ENCODE measurements around the gene RELL2. TPM values are rescaled to one million over a fixed set of nuclear protein-coding genes. Genes with fewer than 3 reads are reported as not detected.

Gene RELL2
- polyA plus RNA-seq, 1 of the 3 experiments (the other 2 are of a cell fraction): 15.6 TPM

DNA sequence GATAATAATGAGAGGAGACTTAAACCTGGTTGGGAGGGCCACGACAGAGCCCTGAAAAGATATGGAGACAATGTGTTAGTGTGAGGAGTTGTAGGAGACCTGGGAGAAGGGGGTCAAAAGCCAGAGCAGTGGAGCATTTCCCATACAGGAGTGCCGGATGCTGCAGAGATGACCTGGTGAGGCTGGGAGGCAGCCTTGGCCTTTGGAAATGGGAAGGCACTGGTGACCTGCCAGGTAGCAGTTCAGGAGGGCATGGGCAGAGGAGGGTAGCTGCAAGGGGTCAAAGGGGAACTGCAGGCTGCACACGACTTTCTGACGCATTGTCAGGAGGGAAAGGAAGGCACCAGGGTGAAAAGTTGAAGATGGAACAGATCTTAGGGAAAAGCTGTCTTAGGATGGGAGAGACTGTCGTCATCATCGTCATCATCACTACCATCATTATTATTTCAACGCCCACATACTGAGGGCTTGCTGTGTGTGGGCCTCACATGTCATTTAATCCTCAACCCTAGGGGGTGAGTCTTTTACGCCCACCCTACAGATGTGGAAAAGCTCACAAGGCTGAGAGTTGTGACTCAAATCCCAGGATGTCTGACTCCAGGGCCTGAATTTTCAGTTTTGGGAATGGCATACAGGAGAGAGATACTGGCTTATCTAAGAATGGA is 31.9 kb downstream of the RELL2 start (continued):
- TF ChIP-seq, protein P1, sequence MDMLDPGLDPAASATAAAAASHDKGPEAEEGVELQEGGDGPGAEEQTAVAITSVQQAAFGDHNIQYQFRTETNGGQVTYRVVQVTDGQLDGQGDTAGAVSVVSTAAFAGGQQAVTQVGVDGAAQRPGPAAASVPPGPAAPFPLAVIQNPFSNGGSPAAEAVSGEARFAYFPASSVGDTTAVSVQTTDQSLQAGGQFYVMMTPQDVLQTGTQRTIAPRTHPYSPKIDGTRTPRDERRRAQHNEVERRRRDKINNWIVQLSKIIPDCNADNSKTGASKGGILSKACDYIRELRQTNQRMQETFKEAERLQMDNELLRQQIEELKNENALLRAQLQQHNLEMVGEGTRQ (IDR thresholded peaks at IDR 0.05; ENCODE audit: borderline replicate concordance, low read depth, low read length): no peak
- no peak for TF ChIP-seq POLR2AphosphoS5 (IDR thresholded peaks at IDR 0.05; ENCODE audit: low read depth, low read length)
- no peak for TF ChIP-seq RFX5 (IDR thresholded peaks at IDR 0.05; ENCODE audit: low read length)
- TF ChIP-seq, protein P2, sequence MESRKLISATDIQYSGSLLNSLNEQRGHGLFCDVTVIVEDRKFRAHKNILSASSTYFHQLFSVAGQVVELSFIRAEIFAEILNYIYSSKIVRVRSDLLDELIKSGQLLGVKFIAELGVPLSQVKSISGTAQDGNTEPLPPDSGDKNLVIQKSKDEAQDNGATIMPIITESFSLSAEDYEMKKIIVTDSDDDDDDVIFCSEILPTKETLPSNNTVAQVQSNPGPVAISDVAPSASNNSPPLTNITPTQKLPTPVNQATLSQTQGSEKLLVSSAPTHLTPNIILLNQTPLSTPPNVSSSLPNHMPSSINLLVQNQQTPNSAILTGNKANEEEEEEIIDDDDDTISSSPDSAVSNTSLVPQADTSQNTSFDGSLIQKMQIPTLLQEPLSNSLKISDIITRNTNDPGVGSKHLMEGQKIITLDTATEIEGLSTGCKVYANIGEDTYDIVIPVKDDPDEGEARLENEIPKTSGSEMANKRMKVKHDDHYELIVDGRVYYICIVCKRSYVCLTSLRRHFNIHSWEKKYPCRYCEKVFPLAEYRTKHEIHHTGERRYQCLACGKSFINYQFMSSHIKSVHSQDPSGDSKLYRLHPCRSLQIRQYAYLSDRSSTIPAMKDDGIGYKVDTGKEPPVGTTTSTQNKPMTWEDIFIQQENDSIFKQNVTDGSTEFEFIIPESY (IDR thresholded peaks at IDR 0.05; ENCODE audit: borderline replicate concordance, low read depth): no peak
- no peak for TF ChIP-seq FOXJ3 (CRISPR knock-in tag; IDR thresholded peaks at IDR 0.05)
- no peak for TF ChIP-seq YY1 (IDR thresholded peaks at IDR 0.05; ENCODE audit: low read depth)

- no peak overlapping the region for H2AFZ ChIP-seq (ENCODE audit: low read depth)
- peaks cover 6% of the 10 kb centered on the region for H3F3A ChIP-seq (replicated peaks; ENCODE audit: insufficient read depth)
- no peaks in the 10 kb centered on the region; a peak in 1 of 4 replicates for H3K4me1 ChIP-seq (ENCODE audit: control insufficient read depth in 1 of 2, insufficient read depth in 2 of 2, low read depth in 1 of 2, low read length in 1 of 2)
- H3K9me3 ChIP-seq: no peaks in the 10 kb centered on the region
- WGBS (ENCODE audit: low lambda C conversion rate): 86% methylated on average over 4 of the region's 4 CpGs
- no peak for TF ChIP-seq USF1 (IDR thresholded peaks at IDR 0.05; ENCODE audit: borderline replicate concordance, low read depth)
- no peak for TF ChIP-seq REST (IDR thresholded peaks at IDR 0.05; ENCODE audit: low read depth, low read length)
- TF ChIP-seq ELF1 (IDR thresholded peaks at IDR 0.05): no peak
- no peak for TF ChIP-seq RAD21 (IDR thresholded peaks at IDR 0.05; ENCODE audit: low read length)
- no peak for TF ChIP-seq RFX5 (IDR thresholded peaks at IDR 0.05; ENCODE audit: low read length)
- TF ChIP-seq FOXJ3 (CRISPR knock-in tag; IDR thresholded peaks at IDR 0.05): no peak
- no peak for TF ChIP-seq FOSL2 (IDR thresholded peaks at IDR 0.05; ENCODE audit: borderline replicate concordance, low read depth)
- TF ChIP-seq SIN3A (IDR thresholded peaks at IDR 0.05; ENCODE audit: borderline replicate concordance, low read depth, low read length): no peak
- no peak for TF ChIP-seq MXI1 (IDR thresholded peaks at IDR 0.05; ENCODE audit: low read depth, low read length)
- TF ChIP-seq CHD2 (IDR thresholded peaks at IDR 0.05; ENCODE audit: low read length, partially characterized antibody): no peak
- no peak for TF ChIP-seq GABPA (IDR thresholded peaks at IDR 0.05; ENCODE audit: low read depth)
- no peaks in the 10 kb centered on the region for H3K79me2 ChIP-seq (ENCODE audit: insufficient read depth)
- ChIA-PET CTCF (interaction anchor here (0.9 to 6.8 kb wide), 17 partner anchors 8 to 483 kb away, joined by 3 to 39 read pairs (median 7); partner anchors contain the start of genes ARAP3, DIAPH1, FCHSD1 and PCDH1), POLR2A (interaction anchor here (1.0 to 1.5 kb wide), 3 partner anchors 16 to 292 kb away, joined by 3 to 6 read pairs (median 3); partner anchors contain the start of genes HDAC3 and RELL2)
- no peaks in the 10 kb centered on the region for H3K9me2 ChIP-seq
- no peak for DNase-seq
- peaks cover under 1 to 28% of the 10 kb centered on the region in 2 experiments for H3K36me3 ChIP-seq (replicated peaks in 1 of 2; ENCODE audit: control insufficient read depth in 1 of 2, insufficient read depth in 2 of 2, low read length in 1 of 2)
- no peaks in the 10 kb centered on the region for H3K27me3 ChIP-seq (ENCODE audit: insufficient read depth)
- H3K9ac ChIP-seq: no peak overlapping the region
- H3K4me3 ChIP-seq (ENCODE audit: low read depth in 2 of 2, low read length in 1 of 2): no peak overlapping the region
- no peak overlapping the region for H3K4me2 ChIP-seq
- H3K27ac ChIP-seq (ENCODE audit: low read depth in 2 of 2, low read length in 1 of 2): no peak overlapping the region
- no peaks in the 10 kb centered on the region for H4K20me1 ChIP-seq (ENCODE audit: insufficient read depth)
These were observed 32.7 kb downstream of the RELL2 start for GRCh38 chr5:141669520-141669919.

All from SK-N-SH (cell line).